ENCODE results near the gene DLEC1.

DNA sequence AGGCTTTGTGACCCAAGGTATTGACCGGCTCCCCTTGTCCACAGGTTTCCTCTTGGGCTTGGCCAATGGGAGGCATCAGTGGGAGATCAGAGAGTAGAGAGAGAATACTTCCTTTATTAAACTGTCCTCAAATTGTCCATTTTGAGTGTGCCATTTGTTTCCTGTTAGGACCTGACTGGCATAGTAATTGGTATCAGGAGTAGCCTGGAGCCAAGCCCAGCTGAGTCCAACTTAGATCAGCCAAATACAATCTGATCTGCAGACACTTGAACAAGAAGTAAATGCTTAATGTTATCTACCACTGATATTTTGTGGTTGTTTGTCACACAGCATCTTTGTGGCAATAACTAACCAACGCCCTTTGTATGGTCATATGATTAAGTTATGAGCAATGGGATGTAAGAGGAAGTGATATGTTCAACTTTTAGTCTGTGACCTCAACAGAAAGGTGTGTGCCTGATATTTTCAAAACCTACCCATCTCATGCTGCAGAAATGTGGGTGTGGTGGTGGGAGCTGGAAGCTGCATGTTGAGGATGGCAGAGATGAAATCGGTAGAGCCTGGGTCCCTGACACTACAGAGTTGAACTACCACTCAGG is 112.8 kb downstream of the DLEC1 start:
- TF ChIP-seq, protein P1, sequence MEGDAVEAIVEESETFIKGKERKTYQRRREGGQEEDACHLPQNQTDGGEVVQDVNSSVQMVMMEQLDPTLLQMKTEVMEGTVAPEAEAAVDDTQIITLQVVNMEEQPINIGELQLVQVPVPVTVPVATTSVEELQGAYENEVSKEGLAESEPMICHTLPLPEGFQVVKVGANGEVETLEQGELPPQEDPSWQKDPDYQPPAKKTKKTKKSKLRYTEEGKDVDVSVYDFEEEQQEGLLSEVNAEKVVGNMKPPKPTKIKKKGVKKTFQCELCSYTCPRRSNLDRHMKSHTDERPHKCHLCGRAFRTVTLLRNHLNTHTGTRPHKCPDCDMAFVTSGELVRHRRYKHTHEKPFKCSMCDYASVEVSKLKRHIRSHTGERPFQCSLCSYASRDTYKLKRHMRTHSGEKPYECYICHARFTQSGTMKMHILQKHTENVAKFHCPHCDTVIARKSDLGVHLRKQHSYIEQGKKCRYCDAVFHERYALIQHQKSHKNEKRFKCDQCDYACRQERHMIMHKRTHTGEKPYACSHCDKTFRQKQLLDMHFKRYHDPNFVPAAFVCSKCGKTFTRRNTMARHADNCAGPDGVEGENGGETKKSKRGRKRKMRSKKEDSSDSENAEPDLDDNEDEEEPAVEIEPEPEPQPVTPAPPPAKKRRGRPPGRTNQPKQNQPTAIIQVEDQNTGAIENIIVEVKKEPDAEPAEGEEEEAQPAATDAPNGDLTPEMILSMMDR (IDR thresholded peaks at IDR 0.05; ENCODE audit: borderline replicate concordance, extremely low read depth, low read length, poor library complexity, severe bottlenecking), result no peak
- no peak for TF ChIP-seq EZH2 (IDR thresholded peaks at IDR 0.05; ENCODE audit: borderline replicate concordance, low read depth, low read length, severe bottlenecking)
